Osteocyte (in vitro differentiated cells): ENCODE results near the gene RBM7. TPM values are rescaled to one million over a fixed set of nuclear protein-coding genes. Genes with fewer than 3 reads are reported as not detected.
A peak's percentile ranks its signal among the peaks of the same experiment; 100 is the strongest.

Experiments used
- DNase-seq: peaks from one replicate; pipeline ENCODE4 v3.0.0; 2021; ENCODE audit warnings: mixed read lengths; ENCODE audit not compliant: unreplicated experiment; ENCODE audit errors: extremely low spot score
- H3K27ac Mint-ChIP-seq: one replicate; pipeline ENCODE4 v1.8.0; 2021; ENCODE audit warnings: mild to moderate bottlenecking, mixed read lengths; ENCODE audit not compliant: unreplicated experiment
- H3K27me3 Mint-ChIP-seq: one replicate; pipeline ENCODE4 v1.8.0; 2021; ENCODE audit warnings: mixed read lengths; ENCODE audit not compliant: unreplicated experiment
- H3K36me3 Mint-ChIP-seq: one replicate; pipeline ENCODE4 v1.8.0; 2021; ENCODE audit warnings: mixed read lengths; ENCODE audit not compliant: unreplicated experiment
- H3K4me1 Mint-ChIP-seq: one replicate; pipeline ENCODE4 v1.8.0; 2021; ENCODE audit warnings: mixed read lengths; ENCODE audit not compliant: unreplicated experiment
- H3K4me3 Mint-ChIP-seq: one replicate; pipeline ENCODE4 v1.8.0; 2021; ENCODE audit warnings: mild to moderate bottlenecking, moderate library complexity, mixed read lengths; ENCODE audit not compliant: unreplicated experiment
- H3K9me3 Mint-ChIP-seq: one replicate; pipeline ENCODE4 v1.8.0; 2021; ENCODE audit warnings: mixed read lengths; ENCODE audit not compliant: unreplicated experiment
- total RNA-seq: library from RNA; stranded (reverse); gene quantifications from 2 replicates; pipeline ENCODE4 v1.2.1, GENCODE V29; 2021
- TF ChIP-seq, protein P1 (sequence below): fragments of 200-600 bp; sonication (generic); IDR thresholded peaks from 2 replicates; pipeline ENCODE4 v1.5.0; 2021; ENCODE audit warnings: antibody characterized with exemption, mild to moderate bottlenecking, moderate library complexity

Gene RBM7
- total RNA-seq, 1 donor from 2014 or later = 35.0 TPM

DNA sequence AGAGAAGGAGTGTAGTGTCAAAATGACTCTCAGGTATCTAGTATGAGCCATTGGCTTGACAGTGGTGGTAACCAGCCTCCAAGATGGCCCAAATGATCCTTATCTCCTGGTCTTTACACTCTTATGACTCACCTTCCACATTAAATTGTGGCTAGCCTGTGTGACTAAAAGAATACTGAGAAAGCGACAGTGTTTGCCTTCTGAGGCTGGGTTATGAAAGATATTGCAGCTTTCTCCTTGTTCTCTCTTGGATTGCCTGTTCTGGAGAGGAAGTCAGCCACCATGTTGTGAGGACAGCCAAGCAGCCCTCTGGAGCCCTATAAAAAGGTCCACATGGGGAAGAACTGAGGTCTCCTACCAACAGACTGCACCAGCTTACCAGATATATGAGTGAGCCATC, 16.0 kb upstream of the RBM7 start:
- H3K4me1 Mint-ChIP-seq = no peaks in the 10 kb centered on the region
- TF ChIP-seq, protein P1, sequence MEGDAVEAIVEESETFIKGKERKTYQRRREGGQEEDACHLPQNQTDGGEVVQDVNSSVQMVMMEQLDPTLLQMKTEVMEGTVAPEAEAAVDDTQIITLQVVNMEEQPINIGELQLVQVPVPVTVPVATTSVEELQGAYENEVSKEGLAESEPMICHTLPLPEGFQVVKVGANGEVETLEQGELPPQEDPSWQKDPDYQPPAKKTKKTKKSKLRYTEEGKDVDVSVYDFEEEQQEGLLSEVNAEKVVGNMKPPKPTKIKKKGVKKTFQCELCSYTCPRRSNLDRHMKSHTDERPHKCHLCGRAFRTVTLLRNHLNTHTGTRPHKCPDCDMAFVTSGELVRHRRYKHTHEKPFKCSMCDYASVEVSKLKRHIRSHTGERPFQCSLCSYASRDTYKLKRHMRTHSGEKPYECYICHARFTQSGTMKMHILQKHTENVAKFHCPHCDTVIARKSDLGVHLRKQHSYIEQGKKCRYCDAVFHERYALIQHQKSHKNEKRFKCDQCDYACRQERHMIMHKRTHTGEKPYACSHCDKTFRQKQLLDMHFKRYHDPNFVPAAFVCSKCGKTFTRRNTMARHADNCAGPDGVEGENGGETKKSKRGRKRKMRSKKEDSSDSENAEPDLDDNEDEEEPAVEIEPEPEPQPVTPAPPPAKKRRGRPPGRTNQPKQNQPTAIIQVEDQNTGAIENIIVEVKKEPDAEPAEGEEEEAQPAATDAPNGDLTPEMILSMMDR = no peak
- peaks cover 6% of the 10 kb centered on the region for H3K36me3 Mint-ChIP-seq
- H3K4me3 Mint-ChIP-seq = no peak overlapping the region
- H3K27ac Mint-ChIP-seq = no peak overlapping the region
- peaks cover 11% of the 10 kb centered on the region for H3K9me3 Mint-ChIP-seq
- H3K27me3 Mint-ChIP-seq = no peaks in the 10 kb centered on the region
- no peak for DNase-seq

DNA sequence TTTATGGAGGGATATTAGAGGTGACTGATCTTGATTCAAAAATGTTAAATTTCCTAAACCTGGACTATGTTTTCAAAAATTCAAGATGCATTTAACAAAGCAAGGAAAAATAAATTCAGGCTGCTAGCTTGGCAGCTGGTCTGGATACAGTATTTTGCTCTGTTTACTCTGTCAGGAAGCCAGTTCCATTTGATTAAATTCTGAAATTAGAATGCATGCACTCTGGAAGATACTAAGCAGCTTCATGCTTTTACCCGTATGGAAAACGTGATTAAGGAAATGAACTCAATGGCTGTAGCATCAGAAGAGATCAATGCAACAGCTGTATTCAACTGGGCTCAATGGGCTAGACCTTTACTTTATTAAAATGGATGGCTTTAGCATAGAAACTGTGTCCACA, 14.3 kb upstream of the RBM7 start:
- Mint-ChIP-seq H3K4me3 (no peak overlapping the region), H3K27ac (no peak overlapping the region), H3K4me1 (no peaks in the 10 kb centered on the region), H3K9me3 (peaks cover 11% of the 10 kb centered on the region), H3K27me3 (no peaks in the 10 kb centered on the region), H3K36me3 (peaks cover 6% of the 10 kb centered on the region)
- TF ChIP-seq, protein P1 = no peak
- DNase-seq = no peak

DNA sequence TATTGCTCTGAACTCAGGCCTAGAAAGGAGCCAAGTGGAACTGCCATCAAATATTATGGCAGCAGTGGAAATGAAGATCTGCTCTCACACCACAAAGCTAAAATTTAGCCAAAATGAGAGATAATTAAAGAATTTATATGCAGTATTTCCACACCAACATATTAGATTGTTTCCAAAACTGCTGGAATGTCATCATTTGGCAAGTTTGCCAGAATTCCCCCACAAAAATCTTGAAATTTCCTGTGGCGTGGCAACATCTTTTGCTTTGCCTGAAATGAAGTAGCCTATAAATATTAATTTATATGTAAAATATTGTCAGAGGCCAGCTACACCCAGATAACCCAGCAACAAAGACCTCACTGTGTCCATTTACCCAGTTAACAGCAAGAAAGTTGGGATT, 13.9 kb upstream of the RBM7 start:
- Mint-ChIP-seq H3K4me1 (no peaks in the 10 kb centered on the region), H3K27ac (no peak overlapping the region), H3K4me3 (no peak overlapping the region), H3K36me3 (peaks cover 6% of the 10 kb centered on the region), H3K27me3 (no peaks in the 10 kb centered on the region), H3K9me3 (peaks cover 11% of the 10 kb centered on the region)
- DNase-seq = no peak
- TF ChIP-seq, protein P1 = no peak

DNA sequence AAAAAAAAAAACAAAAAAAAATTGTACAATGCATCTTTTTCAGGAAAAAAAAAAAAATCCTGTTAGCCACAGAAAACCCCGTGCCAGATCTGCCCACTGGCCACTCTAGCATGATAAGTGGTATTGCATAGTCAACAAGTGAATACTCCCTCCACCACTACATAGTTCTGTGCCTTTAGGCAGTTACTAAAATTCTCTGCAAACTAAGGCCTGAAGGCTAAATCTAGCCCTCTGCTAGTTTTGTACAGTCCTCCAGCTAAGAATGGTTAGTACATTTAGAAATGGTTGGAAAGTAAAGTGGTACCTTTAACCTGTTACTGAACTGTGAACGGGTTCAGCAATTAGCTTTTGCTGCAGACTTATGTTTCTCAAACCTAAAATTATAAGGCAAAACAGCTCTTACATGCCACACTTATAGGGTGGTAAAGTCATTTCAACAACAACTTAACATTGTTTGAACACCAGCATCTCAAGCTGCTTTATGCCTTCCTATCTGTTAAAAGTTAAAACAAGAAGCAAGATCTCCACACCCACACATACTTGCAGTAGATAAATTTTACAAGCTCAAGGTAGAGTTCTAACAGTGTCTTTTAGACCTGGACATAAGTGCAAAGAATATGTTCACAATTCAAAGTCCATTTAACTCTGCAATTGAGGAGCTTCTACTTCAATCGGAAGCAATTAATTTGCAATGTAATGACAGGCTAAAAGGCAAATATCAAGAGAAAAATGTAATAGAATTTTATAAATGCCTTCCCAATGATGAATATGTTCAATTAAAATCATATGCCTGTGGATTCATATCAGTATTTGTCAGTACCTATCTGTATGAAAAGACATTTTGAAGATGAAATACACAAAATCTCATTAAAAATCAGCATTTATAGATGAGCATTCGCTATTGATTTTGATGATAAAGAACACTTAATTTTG, 7.5 kb upstream of the RBM7 start:
- Mint-ChIP-seq H3K4me3 (no peak overlapping the region), H3K27me3 (no peaks in the 10 kb centered on the region), H3K36me3 (no peaks in the 10 kb centered on the region), H3K4me1 (peaks cover under 1% of the 10 kb centered on the region), H3K27ac (no peak overlapping the region), H3K9me3 (no peaks in the 10 kb centered on the region)
- TF ChIP-seq, protein P1 = no peak
- DNase-seq = no peak

DNA sequence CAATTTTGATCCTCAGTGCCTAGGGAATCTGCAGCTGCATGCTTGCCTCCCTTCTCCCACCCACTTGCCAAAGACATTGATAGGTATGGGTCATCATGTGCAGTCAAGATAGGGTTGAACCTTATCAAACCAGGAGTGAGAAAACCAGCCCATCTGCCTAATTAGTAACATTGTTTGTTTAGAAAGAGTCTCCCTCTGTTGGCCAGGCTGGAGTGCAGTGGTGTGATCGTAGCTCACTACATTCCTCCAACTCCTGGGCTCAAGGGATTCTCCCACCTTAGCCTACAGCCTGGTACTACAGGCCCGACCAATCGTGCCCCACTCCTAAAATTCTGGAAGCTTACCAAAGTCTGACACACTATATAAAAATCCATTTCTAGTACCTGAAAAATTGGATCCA, 4.7 kb upstream of the RBM7 start:
- no peak for DNase-seq
- H3K27me3 Mint-ChIP-seq = no peaks in the 10 kb centered on the region
- TF ChIP-seq, protein P1 = peak; percentile 33
- H3K9me3 Mint-ChIP-seq = no peaks in the 10 kb centered on the region
- no peak overlapping the region for H3K4me3 Mint-ChIP-seq
- H3K27ac Mint-ChIP-seq = no peak overlapping the region
- no peaks in the 10 kb centered on the region for H3K36me3 Mint-ChIP-seq
- H3K4me1 Mint-ChIP-seq = peaks cover 14% of the 10 kb centered on the region
